GM20431 (cell line): ENCODE measurements around the gene LAPTM4A.
"Not testable (repeated sequence)": the region's sequence is repeated elsewhere in the genome, so short reads cannot be mapped to it uniquely, and the experiment has no call there.

Source experiments
- in situ Hi-C: fragments of 300-500 bp; cut with MseI, MboI; formaldehyde crosslinking; loops from one replicate; pipeline ENCODE4 v1.15.0; 2020; ENCODE audit warnings: low sequenced_read_pairs; ENCODE audit not compliant: unreplicated experiment

Gene LAPTM4A

DNA sequence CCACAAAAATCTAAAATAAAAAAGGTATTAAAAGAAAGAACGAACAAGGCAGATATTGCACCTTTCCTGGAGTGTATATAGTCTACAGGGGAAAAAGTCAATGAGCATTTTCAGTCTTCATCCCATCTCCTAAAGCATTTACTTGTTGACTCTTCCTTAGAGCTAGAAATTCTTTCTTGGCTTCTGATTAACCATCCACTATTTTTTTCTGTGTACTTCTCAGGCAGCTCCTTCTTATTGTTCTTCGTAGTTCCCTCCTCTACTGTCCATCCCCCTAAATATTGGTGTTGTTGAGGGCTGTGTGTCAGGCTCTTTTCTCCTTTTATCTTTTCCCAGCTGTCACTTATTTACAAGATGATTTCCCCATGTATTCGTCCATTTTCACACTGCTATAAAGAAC, 3.5 kb upstream of the LAPTM4A start:
- in situ Hi-C loops: no loop called here

GRCh38 chr2:20054119-20054518, 2.7 kb upstream of the LAPTM4A start:
- in situ Hi-C loops: no loop called here

GRCh38 chr2:20052861-20053281, 1.4 kb upstream of the LAPTM4A start:
- in situ Hi-C loops: no loop called here

DNA sequence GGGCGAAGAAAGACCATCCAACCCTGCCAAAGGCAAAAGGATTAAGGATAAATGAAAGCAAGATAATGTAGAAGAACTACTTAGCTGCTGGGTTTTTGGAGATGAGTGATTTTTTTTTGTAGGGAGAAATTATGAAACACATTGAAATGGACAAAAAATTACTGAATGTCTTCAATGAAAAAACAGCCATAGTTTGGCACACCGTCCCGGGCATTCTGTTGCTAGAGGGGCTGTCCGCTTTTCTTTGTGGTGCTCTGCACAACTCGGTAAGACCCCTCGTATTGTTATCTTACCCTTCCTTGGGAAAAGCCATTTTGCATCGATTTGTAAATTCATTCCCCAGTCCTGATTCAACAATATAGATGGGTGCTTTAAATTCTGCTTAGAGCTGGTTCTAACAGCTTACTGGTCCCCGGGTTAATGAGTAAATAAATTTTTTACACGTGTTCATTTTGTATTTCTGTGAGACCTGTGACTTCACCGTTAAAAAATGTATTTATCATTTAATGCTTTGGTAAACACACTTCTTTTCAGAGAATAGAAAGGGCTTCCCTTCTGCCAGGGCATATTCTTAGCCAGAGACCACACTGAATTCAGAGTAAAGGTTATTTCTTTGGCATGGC, 912 bp upstream of the LAPTM4A start:
- in situ Hi-C loops: no loop called here

GRCh38 chr2:20050646-20051531, 539 bp downstream of the LAPTM4A start:
- in situ Hi-C loops: no loop called here

GRCh38 chr2:20050104-20050645, 1.3 kb downstream of the LAPTM4A start:
- in situ Hi-C loops: no loop called here

- in situ Hi-C loops: no loop called here
These were observed 1.8 kb downstream of the LAPTM4A start for GRCh38 chr2:20049637-20050036.

GRCh38 chr2:20048488-20049448, 2.7 kb downstream of the LAPTM4A start:
- in situ Hi-C loops: no loop called here

DNA sequence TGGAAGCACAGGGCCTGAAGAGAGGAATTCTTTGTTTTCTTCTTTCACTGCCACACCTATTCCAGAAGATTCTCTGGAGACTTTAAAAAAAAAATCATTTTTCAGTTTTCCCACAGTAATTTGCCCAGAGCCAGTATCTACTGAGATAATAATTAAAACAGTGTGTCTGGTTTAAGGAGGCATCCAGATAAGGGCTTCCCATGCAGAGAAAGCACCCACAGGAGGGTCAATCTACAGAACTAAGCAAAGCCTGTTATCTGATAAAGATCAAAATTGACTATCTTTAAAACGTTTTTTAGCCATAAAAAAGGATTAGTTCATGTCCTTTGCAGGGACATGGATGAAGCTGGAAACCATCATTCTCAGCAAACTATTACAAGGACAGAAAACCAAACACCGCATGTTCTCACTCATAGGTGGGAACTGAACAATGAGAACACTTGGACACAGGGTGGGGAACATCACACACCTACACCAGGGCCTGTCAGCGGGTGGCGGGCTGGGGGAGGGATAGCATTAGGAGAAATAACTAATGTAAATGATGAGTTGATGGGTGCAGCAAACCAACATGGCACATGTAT, 5.6 kb downstream of the LAPTM4A start:
- in situ Hi-C loops: not testable (repeated sequence)

DNA sequence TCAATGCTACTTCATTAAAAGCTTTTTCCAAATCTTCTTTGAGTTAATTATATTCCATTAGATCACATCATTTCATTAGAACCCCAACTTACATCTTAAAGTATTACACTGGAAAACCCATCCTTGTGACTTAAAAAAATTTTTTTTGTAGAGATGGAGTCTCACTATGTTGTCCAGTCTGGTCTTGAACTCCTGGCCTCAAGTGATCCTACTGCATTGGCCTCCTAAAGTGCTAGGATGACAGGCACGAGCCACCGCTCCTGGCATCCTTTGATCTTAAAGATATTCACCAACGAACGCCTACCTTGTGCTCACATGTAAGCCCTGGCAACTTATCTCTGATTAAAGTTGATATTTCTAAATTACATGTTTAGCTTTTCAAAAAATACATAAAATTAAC, 6.7 kb downstream of the LAPTM4A start:
- in situ Hi-C loops: no loop called here

DNA sequence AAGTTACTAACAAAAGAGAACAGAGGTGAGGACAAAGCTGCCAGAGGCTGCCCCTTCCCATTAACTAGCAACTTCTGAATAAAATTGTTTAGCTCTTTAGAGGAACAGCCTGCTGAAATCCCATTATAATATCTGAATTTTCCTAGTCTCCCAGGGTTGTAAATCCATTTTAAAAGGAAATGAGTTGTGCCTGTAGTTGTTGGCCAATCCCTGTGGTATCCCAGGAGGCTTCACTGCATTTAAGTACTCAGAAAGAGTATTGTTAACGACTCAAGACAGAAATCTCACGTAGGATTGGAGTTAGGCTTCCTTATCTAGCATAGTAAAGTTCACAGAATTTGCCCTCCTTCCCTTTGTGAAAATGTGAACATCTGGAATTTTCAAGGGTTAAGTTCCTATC, 8.9 kb downstream of the LAPTM4A start:
- in situ Hi-C loops: no loop called here

DNA sequence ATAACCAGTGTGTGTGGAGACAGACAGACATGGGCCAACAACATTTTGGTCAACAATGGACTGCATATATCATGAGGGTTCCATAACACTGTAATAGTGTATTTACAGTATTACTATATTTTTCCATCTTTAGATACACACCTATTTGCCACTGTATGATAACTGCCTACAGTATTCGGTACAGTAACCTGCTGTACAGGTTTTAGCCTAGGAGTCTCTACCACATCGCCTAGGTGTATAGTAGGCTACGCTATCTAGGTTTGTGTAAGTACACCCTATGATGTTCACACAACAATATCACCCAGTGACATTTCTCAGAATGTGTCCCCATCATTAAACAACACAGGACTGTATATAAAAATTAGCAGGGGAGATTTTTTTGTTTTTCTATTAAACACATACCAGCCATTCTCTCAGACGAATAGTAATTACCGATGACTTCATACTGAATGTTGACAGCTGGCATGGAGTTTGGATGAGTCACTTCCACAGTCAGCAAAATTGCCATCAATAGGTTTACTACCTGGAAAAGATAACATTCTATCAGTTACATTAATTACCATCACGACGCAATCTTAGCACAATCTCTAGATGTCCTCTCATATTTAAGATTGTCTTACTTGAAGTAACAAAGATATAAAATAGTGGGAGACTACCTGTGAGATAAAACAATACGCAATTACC, 10.8 kb downstream of the LAPTM4A start:
- in situ Hi-C loops: no loop called here

DNA sequence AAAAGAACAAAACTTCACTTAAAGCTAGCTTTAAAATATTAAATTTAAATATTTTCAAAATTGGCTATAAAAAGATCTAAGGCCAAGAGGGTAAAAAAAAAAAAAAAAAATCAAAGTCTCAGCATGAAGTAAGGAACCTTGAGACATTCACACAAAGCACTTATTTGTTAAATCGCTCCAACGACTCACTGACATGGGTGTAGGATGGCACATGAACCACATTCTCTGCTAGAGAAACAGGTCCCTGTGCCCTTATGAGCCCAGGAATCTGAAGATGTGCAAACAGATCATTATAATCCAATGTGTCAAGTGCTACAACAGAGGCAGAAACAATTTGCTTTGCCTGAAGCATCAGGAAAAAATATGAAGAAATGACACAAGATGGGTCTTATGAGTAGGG, 13.8 kb downstream of the LAPTM4A start:
- in situ Hi-C loops: no loop called here

DNA sequence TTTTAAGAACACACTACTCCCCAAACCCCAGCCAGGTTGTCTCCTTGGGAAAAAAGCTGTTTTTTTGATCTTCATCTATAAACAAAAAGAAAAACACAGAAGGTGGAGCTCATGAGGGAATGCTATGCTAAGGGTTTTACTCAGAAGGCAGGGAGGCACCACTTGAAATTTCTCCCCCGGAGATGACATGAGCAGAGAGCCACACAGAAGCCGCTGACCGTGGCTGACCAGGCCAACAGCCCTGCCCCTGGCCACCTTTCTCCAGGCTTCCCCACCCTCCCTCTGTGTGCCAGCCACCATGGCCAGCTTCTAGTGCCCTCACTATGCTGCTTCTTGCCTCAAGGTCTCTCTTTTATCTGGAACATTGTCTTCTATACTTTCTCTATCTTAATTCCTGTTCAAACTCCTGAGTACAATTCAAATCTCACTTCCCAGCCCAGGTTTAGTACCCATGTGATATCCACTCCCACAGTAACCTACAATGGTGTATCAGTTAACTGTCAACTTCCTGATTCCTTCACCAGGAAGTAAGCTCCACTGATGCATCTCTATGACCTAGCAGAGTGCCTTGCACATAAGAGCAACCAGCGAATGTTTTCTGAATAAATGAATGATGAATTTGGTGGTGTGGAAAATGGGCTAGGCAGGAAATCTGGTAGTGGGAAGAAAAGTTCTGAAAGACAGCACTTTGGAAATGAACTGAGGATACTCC, 15.3 kb downstream of the LAPTM4A start:
- in situ Hi-C loops: no loop called here

DNA sequence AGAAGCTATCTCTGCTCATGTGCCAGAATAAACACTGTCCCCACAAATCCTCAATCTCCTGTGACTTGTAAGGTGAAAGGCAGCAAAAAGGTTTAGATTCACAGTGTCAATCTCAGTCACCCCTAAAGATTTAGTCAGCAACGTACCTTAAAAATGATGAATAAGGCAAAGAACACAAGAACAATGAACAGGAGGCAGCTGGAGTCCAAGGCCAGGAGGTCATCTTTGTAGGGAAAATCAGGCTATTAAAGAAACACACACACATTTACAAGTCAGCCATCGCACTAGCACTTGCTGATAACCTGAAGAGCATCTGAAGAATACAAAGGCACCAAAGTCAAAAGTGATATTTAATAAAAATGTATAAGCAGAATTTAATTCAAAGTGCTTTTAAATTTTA, 16.6 kb downstream of the LAPTM4A start:
- in situ Hi-C loops: no loop called here

DNA sequence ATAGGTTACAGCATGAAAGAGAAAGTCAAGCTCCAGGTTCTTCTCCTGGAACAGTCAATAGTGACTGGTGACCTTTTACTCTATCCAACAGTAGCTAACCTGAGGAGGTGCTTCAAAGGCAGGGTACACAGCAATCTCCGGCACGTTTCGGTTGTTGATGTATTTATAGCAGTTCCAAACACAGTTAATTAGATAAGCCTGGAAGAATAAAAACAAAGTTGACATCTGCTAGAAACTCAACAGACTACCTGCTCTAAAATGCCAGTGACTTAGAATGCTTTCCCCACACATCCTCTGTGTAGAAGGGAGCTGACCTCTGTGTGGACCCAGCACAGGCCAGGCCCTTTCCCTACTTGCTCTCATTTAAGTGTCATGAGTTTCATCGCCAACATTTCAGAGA, 17.2 kb downstream of the LAPTM4A start:
- in situ Hi-C loops: no loop called here

DNA sequence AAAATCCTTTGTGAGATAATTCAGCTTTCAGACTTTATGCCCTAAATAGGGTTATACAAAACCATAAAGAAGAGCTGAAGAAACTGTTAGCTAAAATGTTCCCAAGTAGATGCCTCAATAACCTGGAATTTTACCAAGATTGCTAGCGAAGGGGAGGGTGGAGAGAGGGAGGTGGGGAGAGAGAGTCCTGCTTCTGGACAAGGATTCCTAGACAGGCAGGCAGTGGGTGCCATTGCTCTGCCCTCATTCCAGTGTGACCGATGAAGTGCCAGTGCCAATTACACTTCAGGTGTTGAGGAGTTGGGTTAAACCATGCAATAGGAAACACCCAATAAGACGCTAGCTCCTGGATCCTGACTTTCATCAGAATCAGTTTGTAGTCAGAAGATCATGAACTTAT, 18.1 kb downstream of the LAPTM4A start:
- in situ Hi-C loops: no loop called here

GRCh38 chr2:20030224-20030623, 21.2 kb downstream of the LAPTM4A start:
- in situ Hi-C loops: no loop called here
